HG03175 (cell line): ENCODE data around the gene FPR1.

Experiments used
- ATAC-seq: cut with Tn5 transposase; IDR thresholded peaks from one replicate; pipeline ENCODE4 v1.9.1; 2021; ENCODE audit warnings: mild to moderate bottlenecking, moderate library complexity; ENCODE audit not compliant: unreplicated experiment

Gene FPR1

GRCh38 chr19:51751655-51752054 lies at the start of gene FPR1:
TSS of gene FPR1 (minus strand) at chr19:51751878. CDS start at chr19:51746994, 4,884 bp downstream.
- no peak for ATAC-seq

DNA sequence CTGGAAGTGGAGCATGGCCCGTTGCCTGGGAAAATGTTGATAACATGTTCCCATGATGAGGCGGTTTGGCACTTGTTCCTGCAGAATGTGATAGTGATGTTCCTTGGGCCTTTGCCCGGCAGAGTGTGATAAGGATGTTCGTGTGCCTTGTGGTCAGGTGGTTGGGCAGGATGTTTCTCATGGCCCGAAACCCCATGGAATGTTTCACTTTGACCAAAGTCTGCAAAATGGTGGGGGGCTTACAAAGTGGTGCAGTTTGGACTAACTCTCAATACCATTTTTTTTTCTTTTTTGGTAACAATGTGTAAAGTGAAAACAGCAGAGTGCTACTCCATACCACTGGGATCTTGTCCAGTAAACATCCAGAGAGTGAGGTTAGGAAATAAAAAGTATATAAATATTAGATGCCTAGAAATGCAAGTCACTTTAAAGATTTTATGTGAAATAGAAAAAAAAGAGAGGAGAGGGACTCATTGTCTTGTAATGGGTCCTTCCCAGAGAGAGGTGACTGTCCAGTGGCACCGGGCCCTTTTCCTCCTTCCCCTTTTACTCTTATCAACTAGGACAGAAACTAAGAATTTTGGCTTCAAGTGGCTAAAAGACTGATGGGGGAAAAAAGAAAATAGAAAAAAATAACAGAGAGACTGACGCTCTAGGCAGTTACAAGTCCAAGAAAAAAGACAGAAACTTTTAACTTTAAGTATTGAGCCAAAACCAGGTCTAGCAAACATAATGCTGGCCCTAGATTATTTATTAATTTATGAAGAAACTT lies 49.0 kb upstream of the FPR1 start:
- no peak for ATAC-seq

- no peak for ATAC-seq
Observed at GRCh38 chr19:51799774-51800472, 48.2 kb upstream of the FPR1 start.

DNA sequence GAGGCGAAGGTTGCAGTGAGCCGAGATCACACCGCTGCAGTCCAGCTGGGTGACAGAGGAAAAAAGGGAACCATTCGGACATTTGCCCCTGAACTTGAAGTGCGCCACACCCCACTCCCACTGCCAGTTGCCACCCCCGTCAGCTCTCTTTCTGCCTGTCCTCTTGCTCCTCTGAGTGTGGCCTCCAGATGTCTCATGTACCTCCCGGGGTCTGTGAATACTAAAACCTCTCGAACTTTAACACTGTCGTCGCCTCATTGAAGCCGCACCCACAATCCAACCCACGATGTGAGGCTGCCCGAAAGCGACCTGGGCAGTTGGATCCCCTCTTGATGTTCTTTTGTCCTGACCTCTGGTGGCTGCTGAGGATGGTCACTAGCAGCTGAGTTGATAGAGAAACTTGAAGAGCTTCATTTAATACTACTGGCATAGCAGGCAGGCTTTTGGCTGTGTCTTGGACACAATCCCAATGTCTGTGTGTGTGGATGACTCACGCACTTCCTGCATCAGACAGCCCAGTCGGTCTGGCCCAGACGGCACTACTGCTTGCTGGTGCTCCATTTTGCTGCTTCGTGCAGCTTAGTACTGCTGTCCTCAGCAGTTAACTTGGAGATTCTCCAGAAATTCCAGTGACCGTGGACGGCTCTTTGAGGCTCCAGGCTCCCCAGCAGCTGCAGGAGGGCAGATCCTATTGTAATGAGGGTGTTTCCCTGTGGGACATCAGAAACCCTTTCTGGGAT lies 47.5 kb upstream of the FPR1 start:
- ATAC-seq: no peak

- no peak for ATAC-seq
Observed at GRCh38 chr19:51798062-51798461, 46.4 kb upstream of the FPR1 start.

GRCh38 chr19:51797480-51797879 lies 45.8 kb upstream of the FPR1 start:
- no peak for ATAC-seq

DNA sequence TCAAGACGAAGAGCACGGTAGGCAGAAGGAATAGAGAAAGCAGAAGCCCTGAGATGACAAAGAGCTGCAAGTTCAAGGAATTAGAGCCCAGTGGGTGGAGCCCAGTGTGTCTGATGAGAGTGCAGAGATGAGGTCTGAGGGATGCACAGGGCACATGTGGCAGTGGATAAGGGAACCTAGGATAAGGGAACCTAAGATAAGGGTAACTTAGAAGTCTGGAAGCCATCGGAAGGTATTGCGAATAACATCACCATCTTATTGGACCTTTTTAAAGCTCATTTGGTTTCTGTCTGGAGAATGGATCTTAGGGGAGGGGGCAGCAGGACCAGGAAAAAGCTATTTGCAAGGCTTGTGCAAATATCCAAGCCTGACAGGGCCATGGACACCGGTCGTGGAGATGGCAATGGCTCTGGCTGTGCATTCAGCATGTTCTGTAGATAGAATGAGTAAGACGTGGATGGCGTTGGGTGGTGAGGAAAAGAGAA lies 44.6 kb upstream of the FPR1 start:
- ATAC-seq: no peak

GRCh38 chr19:51794885-51795490 lies 43.3 kb upstream of the FPR1 start, which contains the start of gene FPR3:
TSS of gene FPR3 (plus strand) at chr19:51795157. CDS start at chr19:51823749, 28,592 bp downstream.
- no peak for ATAC-seq

- no peak for ATAC-seq
Observed at GRCh38 chr19:51793994-51794393, 42.3 kb upstream of the FPR1 start.

- no peak for ATAC-seq
Observed at GRCh38 chr19:51792932-51793331, 41.3 kb upstream of the FPR1 start.

DNA sequence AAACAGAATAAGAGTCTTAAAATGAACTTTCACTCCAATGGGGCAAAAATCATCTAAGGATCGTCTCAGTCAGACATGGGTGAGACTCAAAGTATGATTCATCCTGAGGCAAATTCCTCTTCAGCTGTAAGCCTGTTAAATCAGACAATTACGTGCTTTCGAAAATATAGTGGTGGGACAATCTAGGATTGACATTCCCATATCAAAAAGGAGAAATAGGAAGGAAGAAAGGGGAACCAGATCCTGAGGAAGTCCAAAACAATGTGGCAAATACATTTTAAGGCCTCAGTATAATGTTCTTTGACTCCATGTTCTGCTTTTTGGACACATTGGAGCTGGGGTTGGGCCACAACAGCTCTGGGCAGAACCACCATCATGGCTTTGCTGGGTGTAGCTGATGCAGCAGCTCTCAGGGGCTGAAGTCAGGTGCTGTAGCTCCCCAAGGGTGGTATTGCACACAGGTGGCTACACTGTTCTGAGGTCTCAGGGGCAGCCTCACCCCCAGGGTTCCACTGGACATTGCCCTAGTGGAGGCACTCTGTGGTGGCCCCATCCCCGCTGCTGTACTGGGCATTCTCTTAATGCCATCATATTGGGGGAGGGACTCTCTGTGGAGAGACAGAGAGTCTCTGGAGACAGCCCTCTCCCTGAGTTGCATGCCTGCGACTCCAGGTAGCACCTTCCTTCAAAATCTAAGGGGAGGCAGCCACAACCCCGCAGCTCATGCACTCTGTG lies 37.5 kb upstream of the FPR1 start:
- no peak for ATAC-seq

- ATAC-seq: no peak
Observed at GRCh38 chr19:51788029-51788428, 36.4 kb upstream of the FPR1 start.

DNA sequence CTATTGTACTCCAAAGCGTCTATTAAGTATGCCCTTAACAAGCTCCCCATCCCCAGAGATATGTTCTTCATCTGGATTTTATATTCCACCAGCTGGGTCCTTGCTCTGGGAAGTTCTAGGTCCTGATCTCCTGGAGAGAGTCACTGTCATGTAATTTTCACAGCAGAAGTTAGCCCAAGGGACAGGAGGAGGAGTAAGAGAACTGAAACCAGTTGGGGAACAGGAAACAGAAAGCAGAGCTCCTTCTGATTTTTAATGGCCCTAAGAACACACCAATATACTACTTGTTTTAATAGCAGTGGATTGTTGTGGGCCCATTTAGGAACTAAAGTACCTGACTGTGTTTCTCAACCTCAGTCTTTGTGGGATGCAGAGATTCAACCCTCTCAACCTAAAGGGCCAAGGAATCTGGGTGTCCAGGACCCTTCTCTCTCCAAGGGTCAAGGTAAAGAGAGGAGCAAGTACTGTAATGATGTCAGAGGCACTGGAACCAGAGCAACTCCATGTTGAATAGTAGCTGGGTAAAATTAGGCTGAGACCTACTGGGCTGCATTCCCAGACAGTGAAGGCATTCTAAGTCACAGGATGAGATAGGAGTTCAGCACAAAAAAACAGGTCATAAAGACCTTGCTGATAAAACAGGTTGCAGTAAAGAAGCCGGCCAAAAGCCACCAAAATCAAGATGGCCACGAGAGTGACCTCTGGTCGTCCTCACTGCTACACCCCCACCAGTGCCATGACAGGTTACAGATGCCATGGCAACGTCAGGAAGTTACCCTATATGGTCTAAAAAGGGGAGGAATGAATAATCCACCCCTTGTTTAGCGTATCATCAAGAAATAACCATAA lies 35.2 kb upstream of the FPR1 start:
- no peak for ATAC-seq

GRCh38 chr19:51784922-51785690 lies 33.4 kb upstream of the FPR1 start:
- ATAC-seq: no peak

- ATAC-seq: no peak
Observed at GRCh38 chr19:51784109-51784785, 32.6 kb upstream of the FPR1 start.

DNA sequence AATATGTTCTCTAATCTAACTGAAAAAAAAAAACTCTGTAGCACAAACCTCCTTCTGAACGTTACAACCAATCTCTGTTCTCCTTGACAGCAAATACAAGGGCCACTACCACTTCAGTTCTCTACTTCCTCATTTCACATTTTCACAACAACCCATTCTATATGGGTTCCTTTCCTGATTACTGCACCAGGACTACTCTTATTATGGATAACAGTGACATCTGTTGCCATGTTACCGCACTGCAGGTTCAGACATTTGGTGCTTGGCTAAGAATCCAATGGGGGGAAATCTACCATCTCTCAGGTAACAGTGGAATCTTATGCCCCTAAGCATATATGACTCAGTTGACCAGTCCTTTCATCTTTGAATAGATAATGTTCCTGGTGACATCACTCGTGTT lies 31.7 kb upstream of the FPR1 start:
- no peak for ATAC-seq

- no peak for ATAC-seq
Observed at GRCh38 chr19:51781999-51782398, 30.3 kb upstream of the FPR1 start.

DNA sequence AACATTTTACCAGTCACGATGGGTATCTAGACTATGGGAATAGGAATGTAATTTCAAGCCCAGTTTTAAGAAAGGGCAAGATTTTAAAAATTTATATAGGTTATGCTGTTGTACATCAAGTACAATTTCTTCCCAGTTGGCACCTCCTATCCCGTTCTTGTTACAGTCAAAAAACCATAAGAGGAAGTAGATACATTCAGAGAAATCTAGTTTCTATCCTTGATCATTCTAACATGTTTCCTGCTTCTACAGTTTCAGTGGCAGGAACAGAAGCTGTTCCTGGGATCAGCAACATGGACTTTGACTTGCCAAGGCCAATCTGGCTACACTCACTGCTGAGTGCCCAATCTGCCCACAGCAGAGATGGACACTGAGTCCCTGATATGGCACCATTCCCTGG lies 28.6 kb upstream of the FPR1 start:
- ATAC-seq: no peak
